NCI-H1417 (cell line): Measurements from ENCODE around the gene MAVS.
A peak's percentile ranks its signal among the peaks of the same experiment; 100 is the strongest.
"Not testable (repeated sequence)": the region's sequence is repeated elsewhere in the genome, so short reads cannot be mapped to it uniquely, and the experiment has no call there.

ENCODE experiments used
- DNase-seq, 3 experiments: peaks; one replicate each; lab custom pipeline; 2025; lab: John Stamatoyannopoulos, UW

The MAVS gene

GRCh38 chr20:3815703-3816315 is 30.8 kb upstream of the MAVS start:
- DNase-seq, result no peak

- DNase-seq, result peak; percentile 47 to 80 (median 60)
These were observed 28.2 kb upstream of the MAVS start for GRCh38 chr20:3818155-3819151.

- DNase-seq, result no peak
These were observed 27.1 kb upstream of the MAVS start for GRCh38 chr20:3819411-3820047.

GRCh38 chr20:3820048-3820900 is 26.4 kb upstream of the MAVS start, which contains the start of gene AP5S1:
AP5S1 (plus strand) TSS chr20:3820547; CDS start chr20:3822118, 1,571 bp downstream.
- peak; percentile 96 to 99 (median 99) for DNase-seq

GRCh38 chr20:3820901-3821727 is 25.5 kb upstream of the MAVS start:
- peak in 1 of 3 experiments; percentile 63 for DNase-seq

- DNase-seq, result no peak
These were observed 24.6 kb upstream of the MAVS start for GRCh38 chr20:3821996-3822395.

- DNase-seq, result no peak
These were observed 22.8 kb upstream of the MAVS start for GRCh38 chr20:3823881-3824280.

- DNase-seq, result no peak
These were observed 21.1 kb upstream of the MAVS start for GRCh38 chr20:3825526-3825925.

- DNase-seq, result no peak
These were observed 20.2 kb upstream of the MAVS start for GRCh38 chr20:3826420-3826819.

GRCh38 chr20:3828798-3829197 is 17.8 kb upstream of the MAVS start:
- DNase-seq, result no peak

- not testable (repeated sequence) for DNase-seq
These were observed 16.7 kb upstream of the MAVS start for GRCh38 chr20:3829891-3830290.

GRCh38 chr20:3836132-3836531 is 10.5 kb upstream of the MAVS start:
- no peak for DNase-seq

GRCh38 chr20:3839328-3839727 is 7.3 kb upstream of the MAVS start:
- DNase-seq, result no peak

- not testable (repeated sequence) for DNase-seq
These were observed 6.4 kb upstream of the MAVS start for GRCh38 chr20:3840201-3840600.

- no peak for DNase-seq
These were observed 4.2 kb upstream of the MAVS start for GRCh38 chr20:3842348-3842930.

- DNase-seq, result no peak
These were observed 3.1 kb upstream of the MAVS start for GRCh38 chr20:3843490-3843889.

- DNase-seq, result not testable (repeated sequence)
These were observed 2.5 kb upstream of the MAVS start for GRCh38 chr20:3843990-3844619.

- peak in 2 of 3 experiments; percentile 74 to 80 for DNase-seq
These were observed 275 bp upstream of the MAVS start for GRCh38 chr20:3846378-3846739.

- DNase-seq, result no peak
These were observed 851 bp downstream of the MAVS start for GRCh38 chr20:3847429-3847940.

- DNase-seq, result no peak
These were observed 1.9 kb downstream of the MAVS start for GRCh38 chr20:3848565-3848964.
